Stimulated activated CD4-positive, alpha-beta T cell treated with anti-CD3 and anti-CD28 coated beads, TNF-alpha, amount 100 ng/mL, for 48 hours (primary cell): ENCODE data around the gene PGGT1B.

Experiments used
- DNase-seq, 3 donors: peaks; one replicate each; pipeline ENCODE4 v3.0.0-alpha.2; 2020; ENCODE audit warnings: low read depth in 3 of 3

Gene PGGT1B

GRCh38 chr5:115262321-115263077, at the start of gene PGGT1B:
PGGT1B (minus strand) TSS chr5:115262877; CDS start chr5:115262851, 26 bp downstream.
- DNase-seq: peak; percentile 49 to 68 (median 57)

DNA sequence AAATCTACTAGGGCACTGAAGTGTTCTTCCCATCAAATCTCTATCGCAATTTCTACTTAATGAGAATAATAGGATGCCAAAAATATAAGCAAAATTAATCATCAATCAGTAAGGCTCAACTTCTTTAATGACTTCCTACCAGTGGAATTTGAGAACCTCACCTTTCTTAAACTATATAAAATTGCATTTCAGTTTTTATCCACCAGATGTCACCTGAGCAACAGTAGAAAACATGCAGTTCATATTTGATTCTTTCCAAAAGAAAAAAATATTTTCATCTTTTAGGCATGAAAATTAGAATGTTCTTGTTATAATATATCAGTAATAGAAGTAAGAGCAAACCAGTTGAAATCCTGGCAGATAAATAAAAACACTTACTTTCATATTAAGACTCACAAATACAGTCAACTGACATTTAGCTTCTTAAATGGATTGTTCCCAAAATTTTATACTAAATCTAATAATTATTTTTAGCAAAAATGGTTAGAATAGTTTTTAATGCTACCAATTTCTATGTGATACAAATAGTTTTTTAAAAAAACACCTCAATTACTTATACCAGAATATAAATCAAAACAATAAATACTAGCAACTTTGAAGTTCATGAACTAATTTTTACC, 47.2 kb upstream of the PGGT1B start:
- DNase-seq: no peak

GRCh38 chr5:115308815-115309214, 46.1 kb upstream of the PGGT1B start:
- DNase-seq: no peak

DNA sequence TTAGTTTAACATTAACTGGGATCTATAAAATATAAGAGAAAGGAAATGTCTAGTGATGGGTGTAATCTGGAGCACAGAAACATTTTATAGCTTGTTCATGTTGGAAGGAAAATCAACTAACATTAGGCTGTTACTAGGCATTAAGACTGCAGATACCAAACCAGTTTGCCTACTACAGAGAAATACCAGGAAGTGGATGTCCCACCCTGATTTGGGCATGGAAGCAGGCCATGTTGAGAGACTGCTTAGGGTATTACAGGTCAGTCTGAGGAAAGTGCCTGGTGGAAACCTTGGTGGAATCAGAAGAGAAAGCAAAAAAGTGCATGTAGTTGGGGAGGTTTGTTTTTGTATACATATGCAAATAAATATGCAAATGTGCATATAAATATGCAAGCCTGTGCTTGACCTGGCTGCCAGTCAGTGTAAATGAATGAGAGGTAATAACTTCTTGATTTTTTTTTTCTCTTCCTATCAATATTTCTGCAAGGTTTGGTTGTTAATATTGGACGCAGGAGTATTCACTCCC, 43.4 kb upstream of the PGGT1B start:
- no peak for DNase-seq

DNA sequence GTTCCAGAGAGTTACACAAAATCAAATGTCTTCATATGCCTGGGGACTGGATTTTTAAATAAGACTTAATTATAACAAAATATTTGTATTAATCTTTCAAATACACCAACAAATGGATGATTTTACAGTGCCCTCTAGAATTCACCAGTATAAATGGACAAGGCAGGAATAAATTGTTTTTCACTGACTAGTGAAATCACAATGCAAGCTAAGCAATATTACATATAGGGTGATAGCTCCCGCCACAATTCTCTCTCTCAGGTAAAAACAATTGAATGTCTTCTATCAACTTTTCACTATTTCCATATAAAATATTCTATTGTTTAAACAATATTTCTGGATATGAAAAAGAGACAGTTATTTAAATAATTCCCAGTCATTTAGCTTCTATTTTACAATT, 41.8 kb upstream of the PGGT1B start:
- no peak for DNase-seq

GRCh38 chr5:115298811-115299210, 36.1 kb upstream of the PGGT1B start:
- no peak for DNase-seq

- DNase-seq: no peak
Observed at GRCh38 chr5:115297031-115297430, 34.4 kb upstream of the PGGT1B start.

DNA sequence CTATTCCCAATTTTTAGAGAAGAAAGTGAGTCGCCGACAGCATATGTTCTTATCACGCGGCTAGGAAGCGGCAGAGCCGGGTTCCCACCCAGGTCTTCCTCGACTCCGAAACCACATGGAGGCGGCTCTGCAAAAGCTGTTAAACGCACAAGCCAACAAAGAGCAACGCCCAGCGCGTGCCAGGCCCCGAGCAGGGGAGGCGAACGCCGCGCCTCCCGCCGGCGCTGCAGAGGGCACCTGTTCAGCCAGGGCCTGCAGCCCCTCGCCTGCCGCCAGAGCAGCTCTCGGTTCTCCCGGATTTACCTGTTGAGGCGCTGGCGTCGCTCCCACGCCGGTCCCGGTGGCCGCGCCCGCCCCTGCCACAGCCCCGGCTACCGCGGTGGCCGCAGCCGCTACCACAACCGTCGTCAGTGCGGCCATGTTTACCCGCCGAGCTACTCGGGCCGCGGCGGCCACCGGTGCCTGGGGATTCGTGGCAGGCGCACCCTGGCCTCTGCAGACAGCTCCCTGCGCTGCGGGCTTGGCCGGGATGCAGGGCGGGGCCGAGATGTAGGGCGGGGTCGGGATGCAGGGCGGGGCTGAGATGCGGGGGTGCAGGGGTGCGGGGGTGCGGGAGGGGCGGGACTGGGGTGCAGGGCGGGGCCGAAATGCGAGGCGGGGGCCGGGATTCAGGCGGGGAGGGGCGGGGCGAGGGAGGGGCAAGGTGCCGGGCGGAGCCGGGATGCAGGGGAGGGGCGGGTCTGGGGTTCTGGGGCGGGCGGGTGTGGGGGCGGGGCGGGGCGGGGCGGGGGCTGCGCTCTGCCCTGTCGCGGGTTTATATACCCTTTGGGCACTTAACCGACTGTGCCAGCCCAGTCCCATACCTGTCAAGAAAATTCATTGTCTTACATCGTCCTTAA, 33.7 kb upstream of the PGGT1B start, which contains the start of gene CCDC112:
Gene CCDC112, minus strand, starts transcription at position 531 of the 899 bp plus-strand sequence. Its CDS starts 111 bp downstream, at position 420.
- peak; percentile 62 to 89 (median 63) for DNase-seq

DNA sequence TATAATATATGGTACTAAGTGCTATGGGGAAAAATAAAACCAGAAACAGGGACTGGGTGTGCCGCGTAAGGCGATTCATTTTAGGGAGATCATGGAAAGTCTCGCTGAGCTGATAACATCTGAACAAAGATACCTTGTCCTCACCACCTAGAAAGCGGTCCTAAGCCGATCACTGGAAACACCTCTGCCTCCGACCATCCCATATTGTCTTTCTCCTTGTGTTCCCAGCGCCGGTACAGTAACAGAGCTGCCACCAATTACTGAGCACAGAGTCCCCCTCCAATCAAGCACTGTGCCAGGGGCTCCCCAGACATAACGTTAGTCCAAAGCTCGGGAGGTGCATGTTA, 33.1 kb upstream of the PGGT1B start:
- no peak for DNase-seq

GRCh38 chr5:115291397-115291796, 28.7 kb upstream of the PGGT1B start:
- no peak for DNase-seq

DNA sequence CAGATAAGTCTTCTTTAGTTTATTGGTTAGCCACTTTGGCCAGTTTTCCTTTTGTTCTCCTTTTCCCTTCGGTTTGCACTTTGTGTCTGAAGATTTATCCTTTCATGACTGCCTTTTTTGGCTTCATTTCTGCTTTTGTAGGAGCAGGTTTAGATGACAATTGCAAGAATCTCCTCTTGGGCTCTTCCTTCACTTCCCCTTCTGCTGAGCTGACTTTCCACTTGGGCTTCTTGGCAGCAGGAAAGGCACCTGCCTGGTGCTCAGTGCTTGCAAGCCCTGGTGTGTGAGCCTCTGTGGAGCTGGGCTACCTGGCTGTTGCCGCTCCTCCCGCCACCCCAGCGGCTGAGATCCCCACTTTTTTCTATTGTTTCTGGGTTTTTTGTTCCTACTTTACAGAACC, 26.4 kb upstream of the PGGT1B start:
- no peak for DNase-seq

DNA sequence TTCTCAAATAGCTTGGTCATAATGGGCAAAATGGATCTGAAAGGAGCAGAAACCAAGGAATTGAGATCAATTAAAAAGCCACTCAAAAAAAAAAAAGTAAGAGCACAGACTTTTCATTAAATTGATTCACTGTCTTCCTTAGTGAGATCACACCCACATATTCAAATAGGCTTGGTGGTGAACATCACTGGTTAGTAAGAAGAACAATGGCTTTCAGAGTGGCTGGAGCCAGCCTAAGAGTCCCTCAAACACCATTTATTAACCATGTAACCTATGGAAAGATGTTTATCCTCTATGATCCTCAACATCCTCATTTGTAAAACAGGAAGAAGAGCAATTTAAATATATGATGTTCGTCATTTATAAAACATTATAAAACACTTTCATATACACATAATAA, 21.3 kb upstream of the PGGT1B start:
- DNase-seq: no peak

DNA sequence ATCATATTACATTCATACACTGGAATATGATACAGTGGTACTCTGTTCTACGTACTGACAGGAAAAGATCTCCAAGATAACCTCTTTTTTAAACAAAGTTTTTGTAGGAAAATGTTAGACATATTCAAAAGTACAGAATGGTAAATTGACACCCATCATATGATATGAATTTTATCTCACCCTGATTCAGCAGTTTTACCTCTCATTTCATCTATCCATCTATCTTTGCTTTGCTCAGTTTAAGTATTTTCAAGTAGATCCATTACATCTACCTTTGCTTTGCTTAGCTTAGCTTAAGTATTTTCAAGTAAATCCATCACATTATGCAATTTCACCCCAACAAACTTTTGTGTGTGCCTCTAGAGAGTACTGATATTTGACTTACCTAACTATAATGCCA, 19.5 kb upstream of the PGGT1B start:
- no peak for DNase-seq

DNA sequence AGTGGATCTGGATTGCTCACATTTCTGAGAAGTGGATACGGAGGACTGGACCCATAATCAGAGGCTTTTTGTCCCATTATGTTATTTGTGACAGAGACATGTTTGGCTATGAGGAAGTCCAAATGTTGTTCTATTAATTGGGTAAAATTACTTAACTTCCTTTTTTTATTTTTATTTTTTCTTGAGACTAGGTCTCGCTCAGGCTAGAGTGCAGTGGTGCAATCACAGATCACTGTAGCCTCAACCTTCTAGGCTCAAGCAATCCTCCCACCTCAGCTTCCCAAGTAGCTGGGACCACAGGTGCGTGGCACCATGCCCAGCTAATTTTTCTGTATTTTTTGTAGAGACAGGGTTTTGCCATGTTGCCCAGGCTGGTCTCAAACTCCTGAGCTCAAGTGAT, 11.9 kb upstream of the PGGT1B start:
- no peak for DNase-seq

GRCh38 chr5:115272297-115272958, 9.8 kb upstream of the PGGT1B start:
- no peak for DNase-seq

- no peak for DNase-seq
Observed at GRCh38 chr5:115271295-115272050, 8.8 kb upstream of the PGGT1B start.

GRCh38 chr5:115267617-115268016, 4.9 kb upstream of the PGGT1B start:
- no peak for DNase-seq

DNA sequence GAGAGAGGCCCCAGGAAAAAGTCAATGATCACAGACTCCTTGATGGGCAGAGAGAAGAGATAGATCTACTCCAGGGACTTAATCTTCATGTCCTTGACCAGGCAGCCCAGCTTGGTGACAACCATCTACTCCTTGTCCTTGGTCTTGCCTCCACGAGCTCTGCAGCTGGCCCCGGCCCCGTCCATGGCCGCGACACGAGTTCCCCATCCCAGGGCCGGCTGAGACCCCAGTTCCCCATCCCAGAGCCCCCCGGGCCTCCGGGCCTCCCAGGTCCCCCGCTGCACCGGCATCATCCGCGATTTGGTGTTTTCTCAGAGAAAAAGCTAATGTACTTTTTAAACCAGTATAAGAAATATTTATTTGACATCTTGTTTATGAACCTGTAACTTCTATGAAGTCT, 2.5 kb upstream of the PGGT1B start:
- no peak for DNase-seq

- DNase-seq: no peak
Observed at GRCh38 chr5:115264786-115265185, 2.1 kb upstream of the PGGT1B start.

DNA sequence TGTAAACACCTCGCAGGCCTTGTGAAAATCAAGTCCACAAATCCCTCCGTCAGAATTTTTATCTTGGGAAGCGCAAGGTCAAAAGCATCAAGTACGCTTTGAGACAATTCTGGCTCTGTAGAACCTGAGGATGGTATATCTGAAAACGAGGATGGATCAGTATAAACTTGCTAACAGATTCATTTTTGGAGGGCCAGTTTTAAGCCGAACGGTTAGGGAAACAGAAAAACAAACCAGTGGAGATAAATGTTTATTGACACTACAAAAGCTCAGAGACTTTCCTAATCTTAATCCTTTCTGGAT, 352 bp upstream of the PGGT1B start:
- no peak for DNase-seq

- DNase-seq: no peak
Observed at GRCh38 chr5:115262011-115262320, 711 bp downstream of the PGGT1B start.
